NK-92 (cell line): Measurements from ENCODE around the gene SOWAHB.
"Not testable (repeated sequence)": the region's sequence is repeated elsewhere in the genome, so short reads cannot be mapped to it uniquely, and the experiment has no call there.

Source experiments
- DNase-seq: peaks from one replicate; lab custom pipeline; 2025; ENCODE audit not compliant: unreplicated experiment; lab: John Stamatoyannopoulos, UW

The SOWAHB gene

GRCh38 chr4:76896048-76896447 lies 1.9 kb downstream of the SOWAHB start:
- no peak for DNase-seq

GRCh38 chr4:76895619-76896018 lies 2.3 kb downstream of the SOWAHB start:
- no peak for DNase-seq

- no peak for DNase-seq
These were observed 3.2 kb downstream of the SOWAHB start for GRCh38 chr4:76894537-76895255.

- DNase-seq, result no peak
These were observed 5.3 kb downstream of the SOWAHB start for GRCh38 chr4:76892601-76893000.

- no peak for DNase-seq
These were observed 5.9 kb downstream of the SOWAHB start for GRCh38 chr4:76892001-76892400.

GRCh38 chr4:76886848-76887441 lies 11.0 kb downstream of the SOWAHB start:
- no peak for DNase-seq

GRCh38 chr4:76886214-76886613 lies 11.7 kb downstream of the SOWAHB start:
- no peak for DNase-seq

GRCh38 chr4:76883147-76883546 lies 14.8 kb downstream of the SOWAHB start:
- DNase-seq, result no peak

- DNase-seq, result no peak
These were observed 15.3 kb downstream of the SOWAHB start for GRCh38 chr4:76882630-76883029.

GRCh38 chr4:76881375-76881774 lies 16.6 kb downstream of the SOWAHB start:
- DNase-seq, result no peak

GRCh38 chr4:76879731-76880364 lies 18.1 kb downstream of the SOWAHB start:
- no peak for DNase-seq

- not testable (repeated sequence) for DNase-seq
These were observed 19.2 kb downstream of the SOWAHB start for GRCh38 chr4:76878641-76879165.

- DNase-seq, result no peak
These were observed 23.8 kb downstream of the SOWAHB start for GRCh38 chr4:76874176-76874575.

- no peak for DNase-seq
These were observed 24.4 kb downstream of the SOWAHB start for GRCh38 chr4:76873495-76873894.

GRCh38 chr4:76872556-76872955 lies 25.4 kb downstream of the SOWAHB start:
- DNase-seq, result no peak

- not testable (repeated sequence) for DNase-seq
These were observed 29.2 kb downstream of the SOWAHB start for GRCh38 chr4:76868780-76869179.

- no peak for DNase-seq
These were observed 29.9 kb downstream of the SOWAHB start for GRCh38 chr4:76867880-76868655.

GRCh38 chr4:76867377-76867776 lies 30.6 kb downstream of the SOWAHB start:
- no peak for DNase-seq

GRCh38 chr4:76866641-76867040 lies 31.3 kb downstream of the SOWAHB start:
- no peak for DNase-seq

GRCh38 chr4:76858319-76858718 lies 39.6 kb downstream of the SOWAHB start:
- no peak for DNase-seq

- DNase-seq, result no peak
These were observed 40.9 kb downstream of the SOWAHB start for GRCh38 chr4:76857074-76857409.
